GM23338 (cell line): ENCODE measurements around the gene EML1. TPM values are rescaled to one million over a fixed set of nuclear protein-coding genes. Genes with fewer than 3 reads are reported as not detected.

Experiments used
- ATAC-seq: fragments of 200-7000 bp; cut with Tn5 transposase; 3 replicates; pipeline ENCODE4 v1.9.1; 2020
- DNase-seq: peaks from one replicate; pipeline ENCODE4 v3.0.0-alpha.2; 2015; ENCODE audit warnings: low spot score
- H2AFZ ChIP-seq: fragments of 200-600 bp; sonication (generic); 2 replicates; pipeline ENCODE4 v1.8.0; 2016; ENCODE audit warnings: antibody characterized with exemption, mild to moderate bottlenecking, moderate library complexity
- H3F3A ChIP-seq: fragments of 200-600 bp; sonication (generic); replicated peaks from 2 replicates; pipeline ENCODE4 v1.8.0; 2017; ENCODE audit warnings: antibody characterized with exemption, mixed run types, low read depth
- H3K27ac ChIP-seq: fragments of 200-600 bp; sonication (generic); 2 replicates; pipeline ENCODE4 v1.6.1; 2016; ENCODE audit warnings: low read depth
- H3K27me3 ChIP-seq: fragments of 200-600 bp; sonication (generic); 2 replicates; pipeline ENCODE4 v1.8.0; 2016; ENCODE audit warnings: mild to moderate bottlenecking, mixed run types, moderate library complexity; ENCODE audit not compliant: insufficient read depth
- H3K36me3 ChIP-seq: fragments of 200-600 bp; sonication (generic); 2 replicates; pipeline ENCODE4 v1.8.0; 2016; ENCODE audit warnings: mild to moderate bottlenecking; ENCODE audit not compliant: insufficient read depth
- H3K4me1 ChIP-seq: fragments of 200-600 bp; sonication (generic); 2 replicates; pipeline ENCODE4 v1.8.0; 2016; ENCODE audit warnings: mild to moderate bottlenecking, moderate library complexity; ENCODE audit not compliant: insufficient read depth
- H3K4me2 ChIP-seq: fragments of 200-600 bp; sonication (generic); 2 replicates; pipeline ENCODE4 v1.7.1; 2017; ENCODE audit warnings: mixed run types
- H3K4me3 ChIP-seq: fragments of 200-600 bp; sonication (generic); 2 replicates; pipeline ENCODE4 v1.6.1; 2016; ENCODE audit warnings: mixed run types
- H3K79me2 ChIP-seq: fragments of 200-600 bp; sonication (generic); replicated peaks from 2 replicates; pipeline ENCODE4 v1.8.0; 2017; ENCODE audit warnings: mild to moderate bottlenecking; ENCODE audit not compliant: insufficient read depth
- H3K9me2 ChIP-seq: fragments of 200-600 bp; sonication (generic); 2 replicates; pipeline ENCODE4 v1.8.0; 2017; ENCODE audit not compliant: insufficient read depth
- H4K20me1 ChIP-seq: fragments of 200-600 bp; sonication (generic); replicated peaks from 2 replicates; pipeline ENCODE4 v1.8.0; 2017; ENCODE audit warnings: mild to moderate bottlenecking; ENCODE audit not compliant: insufficient read depth
- H3K27ac Mint-ChIP-seq: 2 replicates; pipeline ENCODE4 v1.8.0; 2020; ENCODE audit warnings: inconsistent platforms, mild to moderate bottlenecking, moderate library complexity, mixed read lengths
- H3K27me3 Mint-ChIP-seq: 3 replicates; pipeline ENCODE4 v1.8.0; 2022; ENCODE audit warnings: low read depth, mild to moderate bottlenecking, moderate library complexity, mixed read lengths, inconsistent platforms; ENCODE audit not compliant: insufficient read depth, poor library complexity
- H3K36me3 Mint-ChIP-seq: 3 replicates; pipeline ENCODE4 v1.8.0; 2021; ENCODE audit warnings: low read depth, mild to moderate bottlenecking, inconsistent platforms, moderate library complexity, mixed read lengths
- H3K4me1 Mint-ChIP-seq: 3 replicates; pipeline ENCODE4 v1.8.0; 2020; ENCODE audit warnings: mild to moderate bottlenecking, inconsistent platforms, mixed read lengths
- H3K4me3 Mint-ChIP-seq: 3 replicates; pipeline ENCODE4 v1.8.0; 2021; ENCODE audit warnings: moderate library complexity, mild to moderate bottlenecking, inconsistent platforms, mixed read lengths
- H3K9me3 Mint-ChIP-seq: 3 replicates; pipeline ENCODE4 v1.8.0; 2020; ENCODE audit warnings: moderate library complexity, mild to moderate bottlenecking, inconsistent platforms, mixed read lengths
- CTCF ChIP-seq, 2 experiments: fragments of 200-600 bp in 1 of 2; sonication (generic) in 1 of 2; conservative IDR thresholded peaks; 2 replicates each; pipeline versions ENCODE4 v1.5.1 to v1.6.1; 2016 to 2017; ENCODE audit warnings: antibody characterized with exemption in 2 of 2, low read depth in 2 of 2, mild to moderate bottlenecking in 2 of 2, moderate library complexity in 1 of 2
- ETS1 ChIP-seq: IDR thresholded peaks from 2 replicates; pipeline ENCODE4 v1.6.1; 2016; ENCODE audit warnings: antibody characterized with exemption
- EZH2 ChIP-seq: fragments of 200-600 bp; sonication (generic); IDR thresholded peaks from one replicate; pipeline ENCODE4 v1.8.0; 2017; ENCODE audit warnings: antibody characterized with exemption, mild to moderate bottlenecking, low read depth; ENCODE audit not compliant: unreplicated experiment
- JUNB ChIP-seq: IDR thresholded peaks from one replicate; pipeline ENCODE4 v1.6.1; 2016; ENCODE audit warnings: antibody characterized with exemption; ENCODE audit not compliant: unreplicated experiment
- POLR2AphosphoS5 ChIP-seq: IDR thresholded peaks from 2 replicates; pipeline ENCODE4 v1.6.1; 2016; ENCODE audit warnings: antibody characterized with exemption, low read depth
- ZNF331 ChIP-seq: fragments of 250-450 bp; sonication (Bioruptor Pico); IDR thresholded peaks from 2 replicates; pipeline ENCODE4 v1.5.0; 2020; ENCODE audit warnings: low read depth, mild to moderate bottlenecking, moderate library complexity
- ZNF462 ChIP-seq: fragments of 250-450 bp; sonication (Bioruptor Pico); IDR thresholded peaks from 2 replicates; pipeline ENCODE4 v1.5.0; 2020; ENCODE audit warnings: mild to moderate bottlenecking, moderate library complexity
- polyA plus RNA-seq: library from polyadenylated mRNA; unstranded; fragments of >200 nt; fragmentation: Nextera tagmentation; extraction: Ambion mirVana; gene quantifications from 2 replicates; pipeline ENCODE4 v1.2.1, GENCODE V29; 2016
- total RNA-seq: library from RNA; depleted of rRNA; stranded (reverse); fragments of >200 nt; shearing (Covaris generic); gene quantifications from 2 replicates; pipeline ENCODE4 v1.2.3, GENCODE V29; 2014

EML1 gene
- total and polyA plus RNA-seq, 2 experiments from 2014 or later, result 7.0 to 18.1 TPM

- H3F3A ChIP-seq, result no peaks in the 10 kb centered on the region
- H3K36me3 Mint-ChIP-seq, result no peaks in the 10 kb centered on the region
- no peak for DNase-seq
- TF ChIP-seq ZNF331 (CRISPR knock-in tag) (no peak), JUNB (no peak), ETS1 (no peak)
- no peaks in the 10 kb centered on the region for H4K20me1 ChIP-seq
- H3K4me1 Mint-ChIP-seq, result peaks cover 37% of the 10 kb centered on the region
- no peaks in the 10 kb centered on the region for H3K9me3 Mint-ChIP-seq
- H3K36me3 ChIP-seq, result no peaks in the 10 kb centered on the region
- peaks cover 32% of the 10 kb centered on the region for H3K4me1 ChIP-seq
- no peaks in the 10 kb centered on the region for H3K9me2 ChIP-seq
- no peaks in the 10 kb centered on the region for H3K79me2 ChIP-seq
- no peak overlapping the region for H3K4me3 ChIP-seq
- H3K4me2 ChIP-seq, result no peak overlapping the region
- no peak overlapping the region for H2AFZ ChIP-seq
- H3K4me3 Mint-ChIP-seq, result no peak overlapping the region
- no peak for ATAC-seq
- H3K27ac ChIP-seq, result no peak overlapping the region
- H3K27ac Mint-ChIP-seq, result no peak overlapping the region
- H3K27me3 ChIP-seq, result no peaks in the 10 kb centered on the region
- peaks cover 8% of the 10 kb centered on the region for H3K27me3 Mint-ChIP-seq
These were observed 45.5 kb upstream of the EML1 start for GRCh38 chr14:99747582-99748330.

GRCh38 chr14:99748529-99748928, 44.7 kb upstream of the EML1 start:
- no peaks in the 10 kb centered on the region for H3K9me3 Mint-ChIP-seq
- Histone ChIP-seq H3K4me2 (no peak overlapping the region), H2AFZ (no peak overlapping the region), H4K20me1 (no peaks in the 10 kb centered on the region), H3K27ac (no peak overlapping the region), H3K36me3 (no peaks in the 10 kb centered on the region), H3F3A (no peaks in the 10 kb centered on the region), H3K4me1 (peaks cover 27% of the 10 kb centered on the region), H3K27me3 (no peaks in the 10 kb centered on the region), H3K9me2 (no peaks in the 10 kb centered on the region), H3K79me2 (no peaks in the 10 kb centered on the region), H3K4me3 (no peak overlapping the region)
- no peak for ATAC-seq
- no peak overlapping the region for H3K4me3 Mint-ChIP-seq
- peaks cover 10% of the 10 kb centered on the region for H3K27me3 Mint-ChIP-seq
- TF ChIP-seq EZH2, result no peak
- no peak for TF ChIP-seq JUNB
- no peak overlapping the region for H3K27ac Mint-ChIP-seq
- peaks cover 38% of the 10 kb centered on the region for H3K4me1 Mint-ChIP-seq
- DNase-seq, result no peak
- H3K36me3 Mint-ChIP-seq, result no peaks in the 10 kb centered on the region

GRCh38 chr14:99749142-99749541, 44.1 kb upstream of the EML1 start:
- no peak overlapping the region for H3K4me3 ChIP-seq
- H2AFZ ChIP-seq, result no peak overlapping the region
- H3K4me1 ChIP-seq, result peaks cover 21% of the 10 kb centered on the region
- no peaks in the 10 kb centered on the region for H3K36me3 Mint-ChIP-seq
- peak in 1 of 2 experiments; percentile 50; a peak in 2 of 4 replicates for TF ChIP-seq CTCF (conservative IDR thresholded peaks at IDR 0.05; ENCODE audit: low read depth in 2 of 2)
- TF ChIP-seq POLR2AphosphoS5, result no peak
- TF ChIP-seq ZNF462 (CRISPR knock-in tag), result no peak
- H3K27me3 ChIP-seq, result no peaks in the 10 kb centered on the region
- no peaks in the 10 kb centered on the region for H3K79me2 ChIP-seq
- no peaks in the 10 kb centered on the region for H4K20me1 ChIP-seq
- peaks cover 12% of the 10 kb centered on the region for H3K27me3 Mint-ChIP-seq
- H3F3A ChIP-seq, result no peaks in the 10 kb centered on the region
- H3K27ac ChIP-seq, result no peak overlapping the region
- no peak overlapping the region for H3K4me2 ChIP-seq
- no peaks in the 10 kb centered on the region for H3K36me3 ChIP-seq
- no peaks in the 10 kb centered on the region for H3K9me3 Mint-ChIP-seq
- H3K27ac Mint-ChIP-seq, result no peak overlapping the region
- H3K4me3 Mint-ChIP-seq, result no peak overlapping the region
- ATAC-seq (peak; percentile 40), DNase-seq (peak; percentile 66)
- H3K4me1 Mint-ChIP-seq, result peaks cover 36% of the 10 kb centered on the region
- no peaks in the 10 kb centered on the region for H3K9me2 ChIP-seq
